Activated CD8-positive, alpha-beta memory T cell treated with anti-CD3 and anti-CD28 coated beads for 36 hours (primary cell): Measurements from ENCODE around the gene RPS26. TPM values are rescaled to one million over a fixed set of nuclear protein-coding genes. Genes with fewer than 3 reads are reported as not detected.
"Not testable (repeated sequence)": the region's sequence is repeated elsewhere in the genome, so short reads cannot be mapped to it uniquely, and the experiment has no call there.

ENCODE experiments used
- CTCF ChIA-PET: fragments of 350-600 bp; sonication (Branson Sonifier 250); formaldehyde crosslinking; loops from one replicate; lab custom pipeline; 2021; ENCODE audit warnings: antibody characterized with exemption; lab: Charles Lee
- POLR2A ChIA-PET: fragments of 350-600 bp; sonication (Branson Sonifier 250); formaldehyde crosslinking; loops from one replicate; lab custom pipeline; 2021; ENCODE audit warnings: antibody characterized with exemption; lab: Charles Lee
- total RNA-seq, 2 experiments: library from RNA; stranded (reverse); gene quantifications; one replicate each; pipeline ENCODE4 v1.2.3, GENCODE V29; 2021

RPS26 gene
- total RNA-seq, 2 experiments from 2014 or later = 44.3 to 47.0 TPM

GRCh38 chr12:56053407-56053893, 11.7 kb downstream of the RPS26 start:
- CTCF ChIA-PET = no interaction called here
- POLR2A ChIA-PET = no interaction called here

GRCh38 chr12:56059964-56060363, 18.2 kb downstream of the RPS26 start:
- POLR2A ChIA-PET = interaction anchor here (0.6 kb wide), 2 partner anchors 13 to 201 kb away, joined by 3 to 4 read pairs; no protein-coding TSS in a partner anchor
- CTCF ChIA-PET = interaction anchor here (1.0 kb wide), 1 partner anchor 25 kb away, joined by 3 read pairs; no protein-coding TSS in a partner anchor

- ChIA-PET CTCF (interaction anchor here (0.7 kb wide), 1 partner anchor 66 kb away, joined by 3 read pairs; no protein-coding TSS in a partner anchor), POLR2A (no interaction called here)
Measured at GRCh38 chr12:56061982-56062381, 20.3 kb downstream of the RPS26 start.

GRCh38 chr12:56062996-56063395, 21.3 kb downstream of the RPS26 start:
- POLR2A ChIA-PET = no interaction called here

GRCh38 chr12:56071648-56072047, 29.9 kb downstream of the RPS26 start:
- ChIA-PET CTCF (no interaction called here), POLR2A (interaction anchor here (0.5 kb wide), 1 partner anchor 28 kb away, joined by 4 read pairs; no protein-coding TSS in a partner anchor)

More at GRCh38 chr12:56062996-56063395, 21.3 kb downstream of the RPS26 start:
- CTCF ChIA-PET = no interaction called here

- ChIA-PET POLR2A (no interaction called here), CTCF (no interaction called here)
Measured at GRCh38 chr12:56074396-56074795, 32.7 kb downstream of the RPS26 start.

- CTCF ChIA-PET = interaction anchor here (0.6 to 1.1 kb wide), 3 partner anchors 34 to 334 kb away, joined by 3 read pairs; no protein-coding TSS in a partner anchor
- POLR2A ChIA-PET = not testable (repeated sequence)
Measured at GRCh38 chr12:56077966-56078365, 36.2 kb downstream of the RPS26 start.

- POLR2A ChIA-PET = no interaction called here
- CTCF ChIA-PET = interaction anchor here (0.6 to 1.5 kb wide), 3 partner anchors 23 to 334 kb away, joined by 3 to 5 read pairs (median 3); no protein-coding TSS in a partner anchor
Measured at GRCh38 chr12:56078427-56078826, 36.7 kb downstream of the RPS26 start.

GRCh38 chr12:56078931-56079722, 37.4 kb downstream of the RPS26 start:
- POLR2A ChIA-PET = interaction anchor here (0.6 to 1.0 kb wide), 2 partner anchors 25 to 59 kb away, joined by 3 read pairs; partner anchors contain the start of gene PA2G4
- CTCF ChIA-PET = interaction anchor here (0.8 to 3.0 kb wide), 5 partner anchors 23 to 110 kb away, joined by 3 to 20 read pairs (median 5); partner anchors contain the start of genes PA2G4, RAB5B and SMARCC2

- ChIA-PET CTCF (interaction anchor here (0.6 to 3.0 kb wide), 5 partner anchors 22 to 133 kb away, joined by 4 to 20 read pairs (median 5); partner anchors contain the start of genes PA2G4 and SMARCC2), POLR2A (interaction anchor here (0.6 to 1.0 kb wide), 3 partner anchors 24 to 60 kb away, joined by 3 read pairs; partner anchors contain the start of gene PA2G4)
Measured at GRCh38 chr12:56079723-56080555, 38.2 kb downstream of the RPS26 start, which contains the start of gene ERBB3. ERBB3 (plus strand) TSS chr12:56080165; CDS start chr12:56080301, 136 bp downstream.

GRCh38 chr12:56080556-56081138, 38.9 kb downstream of the RPS26 start:
- CTCF ChIA-PET = interaction anchor here (0.6 to 3.0 kb wide), 3 partner anchors 24 to 132 kb away, joined by 3 to 20 read pairs (median 4); partner anchors contain the start of gene PA2G4
- POLR2A ChIA-PET = no interaction called here

GRCh38 chr12:56081393-56082347, 40.0 kb downstream of the RPS26 start:
- CTCF ChIA-PET = interaction anchor here (0.6 to 3.0 kb wide), 4 partner anchors 23 to 1585 kb away, joined by 3 to 20 read pairs (median 3); partner anchors contain the start of gene PA2G4

GRCh38 chr12:56082382-56082781, 40.7 kb downstream of the RPS26 start:
- POLR2A ChIA-PET = no interaction called here
- CTCF ChIA-PET = no interaction called here

More at GRCh38 chr12:56081393-56082347, 40.0 kb downstream of the RPS26 start:
- POLR2A ChIA-PET = no interaction called here

GRCh38 chr12:56082967-56083366, 41.2 kb downstream of the RPS26 start:
- POLR2A ChIA-PET = no interaction called here
- CTCF ChIA-PET = no interaction called here

GRCh38 chr12:56084958-56085543, 43.3 kb downstream of the RPS26 start:
- CTCF ChIA-PET = interaction anchor here (0.8 to 1.4 kb wide), 7 partner anchors 11 to 75 kb away, joined by 3 to 7 read pairs (median 3); partner anchors contain the start of gene PA2G4
- POLR2A ChIA-PET = interaction anchor here (1.6 kb wide), 1 partner anchor 19 kb away, joined by 4 read pairs; the partner anchor contains the start of gene PA2G4

- ChIA-PET CTCF (interaction anchor here (0.5 to 1.4 kb wide), 4 partner anchors 19 to 348 kb away, joined by 3 to 4 read pairs (median 4); no protein-coding TSS in a partner anchor), POLR2A (interaction anchor here (0.6 kb wide), 1 partner anchor 66 kb away, joined by 4 read pairs; the partner anchor contains the start of gene MYL6B)
Measured at GRCh38 chr12:56086096-56086495, 44.4 kb downstream of the RPS26 start.
